ENCODE measurements around the gene ONECUT2.

Gene ONECUT2

DNA sequence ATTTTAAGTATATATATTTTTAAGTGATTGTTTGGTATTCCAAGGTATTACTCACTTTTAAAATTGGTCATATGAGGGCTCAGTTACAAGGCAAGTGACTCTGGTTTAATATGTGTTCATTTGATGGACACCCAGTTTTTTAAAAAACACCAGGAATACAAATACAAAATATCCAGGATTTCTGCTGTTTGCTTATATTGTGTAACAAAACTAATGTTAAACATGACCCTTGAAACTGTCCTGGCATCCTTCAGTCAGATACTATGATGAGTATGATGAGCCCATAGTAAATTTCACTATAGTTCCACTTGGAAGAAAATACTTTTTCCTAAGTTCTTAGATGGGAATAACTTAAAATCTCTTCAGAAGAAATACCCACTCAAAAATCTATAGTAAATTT lies 11.4 kb upstream of the ONECUT2 start:
- Histone ChIP-seq H3K27ac (no peak overlapping the region), H3K36me3 (no peaks in the 10 kb centered on the region), H3K4me1 (ENCODE audit: control insufficient read depth in 1 of 2, insufficient read depth in 1 of 2, low read depth in 1 of 2, low read length in 1 of 2) (peaks cover 0 to 9% of the 10 kb centered on the region in 2 experiments), H3K9me3 (no peaks in the 10 kb centered on the region), H3K27me3 (peaks cover 92% of the 10 kb centered on the region), H3K4me3 (ENCODE audit: low read depth in 1 of 2, low read length in 1 of 2) (no peak overlapping the region)
- TF ChIP-seq, protein P1, sequence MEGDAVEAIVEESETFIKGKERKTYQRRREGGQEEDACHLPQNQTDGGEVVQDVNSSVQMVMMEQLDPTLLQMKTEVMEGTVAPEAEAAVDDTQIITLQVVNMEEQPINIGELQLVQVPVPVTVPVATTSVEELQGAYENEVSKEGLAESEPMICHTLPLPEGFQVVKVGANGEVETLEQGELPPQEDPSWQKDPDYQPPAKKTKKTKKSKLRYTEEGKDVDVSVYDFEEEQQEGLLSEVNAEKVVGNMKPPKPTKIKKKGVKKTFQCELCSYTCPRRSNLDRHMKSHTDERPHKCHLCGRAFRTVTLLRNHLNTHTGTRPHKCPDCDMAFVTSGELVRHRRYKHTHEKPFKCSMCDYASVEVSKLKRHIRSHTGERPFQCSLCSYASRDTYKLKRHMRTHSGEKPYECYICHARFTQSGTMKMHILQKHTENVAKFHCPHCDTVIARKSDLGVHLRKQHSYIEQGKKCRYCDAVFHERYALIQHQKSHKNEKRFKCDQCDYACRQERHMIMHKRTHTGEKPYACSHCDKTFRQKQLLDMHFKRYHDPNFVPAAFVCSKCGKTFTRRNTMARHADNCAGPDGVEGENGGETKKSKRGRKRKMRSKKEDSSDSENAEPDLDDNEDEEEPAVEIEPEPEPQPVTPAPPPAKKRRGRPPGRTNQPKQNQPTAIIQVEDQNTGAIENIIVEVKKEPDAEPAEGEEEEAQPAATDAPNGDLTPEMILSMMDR (IDR thresholded peaks at IDR 0.05) = no peak

DNA sequence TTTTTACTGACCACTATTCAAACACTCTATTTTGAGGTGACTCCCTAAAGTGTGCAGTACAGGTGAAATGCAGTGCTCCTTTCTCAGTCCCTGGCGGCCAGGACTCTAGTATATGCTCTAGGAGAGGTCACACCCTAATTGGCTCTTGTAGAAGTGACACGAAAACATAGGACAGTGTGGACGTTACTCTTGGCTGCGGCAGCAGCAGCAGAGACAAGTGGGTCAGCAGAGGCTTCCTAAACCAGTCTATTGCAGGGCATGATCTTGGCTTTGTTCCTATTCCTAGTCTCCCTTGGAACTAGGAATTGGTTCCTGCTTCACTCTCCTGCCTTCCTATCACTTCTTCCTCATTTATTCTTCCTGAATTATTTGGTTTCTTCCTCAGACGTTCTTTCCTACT lies 10.1 kb upstream of the ONECUT2 start:
- no peak overlapping the region for H3K4me3 ChIP-seq (ENCODE audit: low read depth in 1 of 2, low read length in 1 of 2)
- no peaks in the 10 kb centered on the region for H3K9me3 ChIP-seq
- peaks cover 0 to 10% of the 10 kb centered on the region in 2 experiments for H3K4me1 ChIP-seq (ENCODE audit: control insufficient read depth in 1 of 2, insufficient read depth in 1 of 2, low read depth in 1 of 2, low read length in 1 of 2)
- TF ChIP-seq, protein P1 (IDR thresholded peaks at IDR 0.05) = no peak
- H3K27ac ChIP-seq = no peak overlapping the region
- H3K27me3 ChIP-seq = peaks cover 96% of the 10 kb centered on the region
- H3K36me3 ChIP-seq = no peaks in the 10 kb centered on the region

DNA sequence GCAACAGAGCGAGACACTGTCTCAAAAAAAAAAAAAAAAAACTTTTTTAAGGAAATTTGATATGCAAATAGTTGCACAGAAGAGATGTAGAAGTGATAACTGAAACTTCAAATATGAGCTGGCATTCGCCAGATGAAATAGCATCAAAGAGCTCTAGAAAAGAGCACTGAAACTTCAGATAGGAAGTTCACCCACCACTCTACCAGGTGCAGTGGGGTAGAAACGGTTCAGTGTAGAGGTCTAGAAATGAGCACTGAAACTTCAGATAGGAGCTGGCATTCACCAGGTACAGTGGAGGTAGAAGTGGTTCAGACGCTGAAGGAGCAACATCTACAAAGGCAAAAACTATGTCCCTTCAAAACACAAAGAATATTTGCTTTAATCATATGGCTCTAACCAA lies 9.0 kb upstream of the ONECUT2 start:
- TF ChIP-seq, protein P1 (IDR thresholded peaks at IDR 0.05) = no peak
- Histone ChIP-seq H3K9me3 (no peaks in the 10 kb centered on the region), H3K27me3 (peaks cover 99% of the 10 kb centered on the region), H3K27ac (no peak overlapping the region), H3K36me3 (no peaks in the 10 kb centered on the region), H3K4me3 (ENCODE audit: low read depth in 1 of 2, low read length in 1 of 2) (no peak overlapping the region), H3K4me1 (ENCODE audit: control insufficient read depth in 1 of 2, insufficient read depth in 1 of 2, low read depth in 1 of 2, low read length in 1 of 2) (peaks cover 0 to 10% of the 10 kb centered on the region in 2 experiments)

DNA sequence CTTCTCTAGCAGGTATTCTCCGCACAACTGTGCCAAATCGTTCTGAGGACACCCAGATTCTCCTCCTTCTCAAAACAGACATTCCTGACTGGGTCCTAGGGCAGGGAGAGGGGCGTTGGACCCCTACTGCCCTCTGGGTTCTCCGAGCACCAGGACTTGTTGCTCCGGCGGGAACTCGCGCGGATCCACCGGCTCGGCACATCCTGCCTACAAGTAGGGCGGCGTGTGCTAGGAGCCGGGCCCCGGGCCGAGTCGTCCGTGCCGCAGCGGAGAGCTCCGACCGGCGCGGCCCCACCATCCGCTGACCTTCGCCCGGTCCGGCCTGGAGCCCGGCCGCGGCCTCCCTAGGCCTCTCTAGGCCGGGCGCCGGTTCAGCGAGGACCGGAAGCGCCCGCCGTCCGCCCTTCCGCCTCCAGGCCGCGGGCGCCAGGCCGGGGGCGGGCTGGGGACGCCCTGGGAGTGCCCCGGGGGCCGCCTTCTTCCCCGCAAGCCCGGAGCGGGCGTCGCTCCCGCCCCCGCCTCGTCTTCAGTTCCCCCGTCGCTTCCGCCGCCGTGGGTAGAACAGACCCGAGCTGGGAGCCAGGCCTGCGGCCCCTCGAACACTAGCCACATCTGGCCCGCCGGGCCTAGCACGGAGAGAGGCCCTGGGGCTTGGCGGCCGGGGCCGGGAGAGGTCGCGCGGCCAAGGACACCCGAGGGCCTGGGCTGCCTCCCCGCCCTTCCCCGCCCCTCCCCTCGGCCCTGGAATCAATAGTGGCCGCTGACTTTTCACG lies 7.6 kb upstream of the ONECUT2 start:
- Histone ChIP-seq H3K27me3 (peaks cover 99% of the 10 kb centered on the region), H3K36me3 (no peaks in the 10 kb centered on the region), H3K27ac (no peak overlapping the region), H3K9me3 (no peaks in the 10 kb centered on the region), H3K4me3 (ENCODE audit: low read depth in 1 of 2, low read length in 1 of 2) (no peak overlapping the region), H3K4me1 (ENCODE audit: control insufficient read depth in 1 of 2, insufficient read depth in 1 of 2, low read depth in 1 of 2, low read length in 1 of 2) (peaks cover 0 to 10% of the 10 kb centered on the region in 2 experiments)
- TF ChIP-seq, protein P1 (IDR thresholded peaks at IDR 0.05) = no peak

DNA sequence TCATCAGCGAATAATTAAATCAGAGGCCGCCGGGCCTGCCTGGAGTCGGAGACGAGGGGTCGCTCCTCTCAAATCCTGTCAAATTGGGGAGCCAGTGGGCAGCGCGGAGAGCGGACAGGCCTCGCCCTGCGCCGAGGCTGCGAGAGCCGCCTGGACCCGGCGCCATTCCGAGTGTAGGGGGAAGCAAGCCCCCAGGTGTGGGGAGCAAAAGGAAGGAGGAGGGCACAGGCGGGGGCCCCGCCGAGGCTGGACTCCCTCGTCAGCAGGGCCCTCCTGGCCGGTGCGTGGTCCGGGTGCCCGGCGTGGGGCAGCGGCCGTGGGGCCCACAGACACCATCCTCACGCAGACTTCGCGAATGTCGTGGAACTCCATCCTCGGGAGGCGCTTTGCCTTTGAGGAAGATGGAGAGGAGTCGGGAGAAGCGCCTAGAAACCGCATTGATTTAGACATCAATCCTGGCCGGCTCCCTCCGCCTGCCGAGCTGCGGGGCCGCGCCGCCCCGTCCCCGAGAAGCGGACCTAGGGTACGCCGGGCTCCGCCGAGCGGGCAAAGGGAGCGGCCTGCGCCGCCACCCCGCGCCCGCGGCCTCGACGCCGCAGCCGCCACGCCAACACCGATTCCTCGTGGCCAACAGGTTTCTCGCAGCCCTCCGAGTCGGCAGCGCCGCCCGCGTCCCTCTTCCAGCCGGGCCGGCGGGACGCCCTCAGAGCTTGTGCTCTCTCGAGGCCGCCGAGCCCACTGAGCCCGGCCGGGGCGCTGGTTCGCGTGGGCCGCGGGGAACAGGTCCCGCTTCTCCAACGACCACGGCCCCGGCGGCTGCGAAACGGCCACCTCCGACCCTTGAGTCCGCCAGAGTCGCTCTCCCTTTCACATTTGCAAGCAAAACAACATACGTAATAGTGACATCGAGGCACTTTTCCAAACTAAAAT lies 6.7 kb upstream of the ONECUT2 start:
- Histone ChIP-seq H3K4me3 (ENCODE audit: low read depth in 1 of 2, low read length in 1 of 2) (no peak overlapping the region), H3K4me1 (ENCODE audit: control insufficient read depth in 1 of 2, insufficient read depth in 1 of 2, low read depth in 1 of 2, low read length in 1 of 2) (peaks cover 0 to 10% of the 10 kb centered on the region in 2 experiments), H3K27ac (no peak overlapping the region), H3K9me3 (no peaks in the 10 kb centered on the region), H3K27me3 (peaks cover 100% of the 10 kb centered on the region), H3K36me3 (no peaks in the 10 kb centered on the region)
- TF ChIP-seq, protein P1 (IDR thresholded peaks at IDR 0.05) = no peak

Data from neutrophil (primary cell).